Thyroid gland (tissue), 4 donors: Measurements from ENCODE around the gene NBDY.

Source experiments
- CTCF ChIP-seq, 6 experiments: fragments of 200-600 bp in 3 of 6; fragments of 450-650 bp in 3 of 6; sonication (generic) in 3 of 6; IDR thresholded peaks; one replicate each; pipeline ENCODE4 v1.5.1; 2016 to 2019; ENCODE audit warnings: antibody characterized with exemption in 6 of 6, mild to moderate bottlenecking in 2 of 6, inconsistent platforms in 1 of 6, moderate library complexity in 1 of 6
- POLR2A ChIP-seq, 2 donors: fragments of 450-650 bp; IDR thresholded peaks; one replicate each; pipeline ENCODE4 v1.6.1; 2017; ENCODE audit warnings: antibody characterized with exemption in 2 of 2, mild to moderate bottlenecking in 2 of 2, moderate library complexity in 1 of 2

GRCh38 chrX:56803850-56804681, 75.0 kb downstream of the NBDY start:
- TF ChIP-seq CTCF (IDR thresholded peaks at IDR 0.05), result no peak
- no peak for TF ChIP-seq POLR2A (IDR thresholded peaks at IDR 0.05)
